ENCODE data around the gene PTPRS.
"Not testable (repeated sequence)": the region's sequence is repeated elsewhere in the genome, so short reads cannot be mapped to it uniquely, and the experiment has no call there.

Gene PTPRS

DNA sequence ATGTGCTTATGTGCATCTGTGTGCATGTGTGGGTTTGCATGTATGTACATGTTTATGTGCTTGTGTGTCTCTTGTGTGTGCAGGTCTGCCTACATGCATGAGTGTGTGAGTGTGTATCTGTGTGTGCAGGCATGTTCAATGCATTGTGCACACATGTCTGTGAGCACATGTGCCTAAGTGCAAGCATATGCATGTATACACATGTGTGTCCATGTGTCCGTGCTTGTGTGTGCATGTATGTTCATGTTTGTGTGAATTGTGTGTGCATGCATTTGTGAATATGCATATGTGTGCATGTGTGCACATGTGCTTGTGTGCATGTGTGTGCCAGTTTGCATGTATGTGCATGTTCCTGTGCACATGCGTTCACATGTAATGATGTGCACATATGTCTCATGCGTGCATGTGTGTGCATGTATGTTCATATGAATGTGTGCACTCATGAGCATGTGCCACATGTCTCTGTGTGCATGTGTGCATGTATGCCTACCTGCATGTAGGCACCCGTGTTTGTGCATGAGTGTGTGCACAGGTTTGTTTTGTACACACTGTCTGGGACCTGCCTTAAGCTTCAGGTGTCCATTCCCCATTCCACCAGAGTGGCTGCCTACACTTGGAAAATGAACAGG, 32.1 kb upstream of the PTPRS start:
- DNase-seq (ENCODE audit: extremely low read depth, low read depth) = no peak
- H3K4me3 ChIP-seq (replicated peaks; ENCODE audit: low read depth, low read length) = no peak overlapping the region
- no peak for TF ChIP-seq CTCF (IDR thresholded peaks at IDR 0.05; ENCODE audit: low read depth, low read length, missing control alignments)

DNA sequence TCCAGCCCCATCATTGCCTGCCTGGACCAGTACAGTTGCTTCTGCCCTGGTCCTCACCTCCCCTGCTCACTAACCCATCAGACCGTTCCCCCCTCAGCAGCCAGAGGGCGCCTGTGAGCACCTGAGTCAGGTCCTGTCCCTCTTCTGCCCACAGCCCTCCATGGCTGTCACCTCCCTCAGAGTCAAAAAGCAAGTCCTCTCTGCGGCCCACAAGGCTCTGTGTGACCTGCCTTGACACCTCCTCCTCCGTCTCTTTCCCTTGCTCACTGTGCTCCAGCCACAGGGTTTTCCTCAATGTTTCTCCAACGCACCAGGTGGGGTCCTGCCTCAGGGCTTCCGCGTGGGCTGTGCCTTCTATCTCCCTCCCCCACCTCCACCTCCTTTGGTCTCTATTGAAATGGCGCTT, 29.4 kb upstream of the PTPRS start:
- peak; percentile 81 for TF ChIP-seq CTCF (IDR thresholded peaks at IDR 0.05; ENCODE audit: low read depth, low read length, missing control alignments)
- DNase-seq (ENCODE audit: extremely low read depth, low read depth) = no peak

DNA sequence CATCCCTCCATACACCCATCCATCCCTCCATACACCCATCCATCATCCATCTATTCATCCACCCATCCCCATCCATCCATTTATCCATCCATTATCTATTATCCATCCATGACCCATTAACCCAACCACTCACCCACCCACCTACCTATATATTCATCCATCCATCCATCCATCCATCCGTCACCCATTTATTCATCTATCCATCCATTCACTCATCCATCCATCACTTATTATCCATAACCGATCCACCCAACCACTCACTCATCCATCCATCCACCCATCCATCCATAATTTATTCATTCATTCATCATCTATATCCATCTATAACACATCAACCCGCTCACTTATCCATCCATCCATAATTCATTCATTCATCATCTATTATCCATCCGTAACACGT, 28.7 kb upstream of the PTPRS start:
- DNase-seq (ENCODE audit: extremely low read depth, low read depth) = no peak
- H3K4me3 ChIP-seq (replicated peaks; ENCODE audit: low read depth, low read length) = no peak overlapping the region
- TF ChIP-seq CTCF (IDR thresholded peaks at IDR 0.05; ENCODE audit: low read depth, low read length, missing control alignments) = no peak

More for the DNA sequence above, 29.4 kb upstream of the PTPRS start:
- no peak overlapping the region for H3K4me3 ChIP-seq (replicated peaks; ENCODE audit: low read depth, low read length)

- DNase-seq (ENCODE audit: extremely low read depth, low read depth) = no peak
- no peak for TF ChIP-seq CTCF (IDR thresholded peaks at IDR 0.05; ENCODE audit: low read depth, low read length, missing control alignments)
- no peak overlapping the region for H3K4me3 ChIP-seq (replicated peaks; ENCODE audit: low read depth, low read length)
These were observed 27.0 kb upstream of the PTPRS start for GRCh38 chr19:5367530-5368133.

- TF ChIP-seq CTCF (IDR thresholded peaks at IDR 0.05; ENCODE audit: low read depth, low read length, missing control alignments) = no peak
- H3K4me3 ChIP-seq (replicated peaks; ENCODE audit: low read depth, low read length) = no peak overlapping the region
- DNase-seq (ENCODE audit: extremely low read depth, low read depth) = no peak
These were observed 25.3 kb upstream of the PTPRS start for GRCh38 chr19:5365905-5366304.

GRCh38 chr19:5364674-5365073, 24.1 kb upstream of the PTPRS start:
- no peak for TF ChIP-seq CTCF (IDR thresholded peaks at IDR 0.05; ENCODE audit: low read depth, low read length, missing control alignments)
- DNase-seq (ENCODE audit: extremely low read depth, low read depth) = no peak
- H3K4me3 ChIP-seq (replicated peaks; ENCODE audit: low read depth, low read length) = no peak overlapping the region

DNA sequence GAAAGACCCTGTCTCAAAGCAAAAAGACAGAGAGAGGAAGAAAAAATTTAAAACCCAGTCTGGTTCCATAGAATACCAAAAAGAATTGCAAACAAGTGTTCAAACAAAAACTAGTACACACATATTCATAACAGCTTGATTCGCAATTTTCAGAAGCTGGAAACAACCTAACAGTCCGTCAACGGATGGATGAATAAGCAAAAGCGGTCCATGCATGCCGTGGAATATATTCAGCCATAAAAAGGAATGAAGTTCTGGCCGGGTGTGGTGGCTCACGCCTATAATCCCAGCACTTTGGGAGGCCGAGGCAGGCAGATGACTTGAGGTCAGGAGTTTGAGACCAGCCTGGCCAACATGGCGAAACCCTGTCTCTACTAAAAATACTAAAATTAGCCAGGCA, 21.2 kb upstream of the PTPRS start:
- DNase-seq (ENCODE audit: extremely low read depth, low read depth); H3K4me3 ChIP-seq (replicated peaks; ENCODE audit: low read depth, low read length): not testable (repeated sequence)

Data from HFF-Myc (cell line).